VCaP (cell line): ENCODE data around the gene TARS2.

Experiments
- H3K27ac ChIP-seq: fragments of 450-650 bp; 2 replicates; pipeline ENCODE4 v1.5.1; 2017
- TF ChIP-seq, protein P1 (sequence below): fragments of 450-650 bp; conservative IDR thresholded peaks from 2 replicates; pipeline ENCODE4 v1.5.1; 2017; ENCODE audit warnings: mild to moderate bottlenecking, moderate library complexity

Gene TARS2

GRCh38 chr1:150486966-150487762 lies at the start of gene TARS2:
TARS2 (plus strand) TSS chr1:150487419; CDS start chr1:150487451, 32 bp downstream.
- H3K27ac ChIP-seq = peak within 1 kb of the TSS; percentile 78
- TF ChIP-seq, protein P1, sequence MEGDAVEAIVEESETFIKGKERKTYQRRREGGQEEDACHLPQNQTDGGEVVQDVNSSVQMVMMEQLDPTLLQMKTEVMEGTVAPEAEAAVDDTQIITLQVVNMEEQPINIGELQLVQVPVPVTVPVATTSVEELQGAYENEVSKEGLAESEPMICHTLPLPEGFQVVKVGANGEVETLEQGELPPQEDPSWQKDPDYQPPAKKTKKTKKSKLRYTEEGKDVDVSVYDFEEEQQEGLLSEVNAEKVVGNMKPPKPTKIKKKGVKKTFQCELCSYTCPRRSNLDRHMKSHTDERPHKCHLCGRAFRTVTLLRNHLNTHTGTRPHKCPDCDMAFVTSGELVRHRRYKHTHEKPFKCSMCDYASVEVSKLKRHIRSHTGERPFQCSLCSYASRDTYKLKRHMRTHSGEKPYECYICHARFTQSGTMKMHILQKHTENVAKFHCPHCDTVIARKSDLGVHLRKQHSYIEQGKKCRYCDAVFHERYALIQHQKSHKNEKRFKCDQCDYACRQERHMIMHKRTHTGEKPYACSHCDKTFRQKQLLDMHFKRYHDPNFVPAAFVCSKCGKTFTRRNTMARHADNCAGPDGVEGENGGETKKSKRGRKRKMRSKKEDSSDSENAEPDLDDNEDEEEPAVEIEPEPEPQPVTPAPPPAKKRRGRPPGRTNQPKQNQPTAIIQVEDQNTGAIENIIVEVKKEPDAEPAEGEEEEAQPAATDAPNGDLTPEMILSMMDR = no peak

GRCh38 chr1:150441121-150441520 lies 46.1 kb upstream of the TARS2 start:
- TF ChIP-seq, protein P1 = no peak
- no peak overlapping the region for H3K27ac ChIP-seq

DNA sequence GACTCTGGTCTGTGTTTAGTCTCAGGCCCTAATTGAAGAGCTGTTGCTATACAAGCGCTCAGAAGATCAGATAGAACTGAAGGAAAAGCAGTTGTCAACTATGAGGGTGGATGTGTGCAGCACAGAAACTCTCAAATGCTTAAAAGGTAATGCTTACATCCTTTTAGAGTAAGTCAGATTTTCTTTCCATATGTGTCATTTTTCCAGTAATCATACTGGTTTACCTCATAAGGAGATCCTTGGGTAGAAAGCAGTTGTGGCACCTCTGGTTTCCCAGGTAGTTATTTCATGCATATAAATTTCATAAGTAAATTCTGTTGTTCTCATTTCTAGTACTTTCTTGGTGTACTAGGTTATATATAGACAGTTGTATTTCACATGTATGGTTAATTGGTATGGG lies 43.0 kb upstream of the TARS2 start:
- TF ChIP-seq, protein P1 = no peak
- no peak overlapping the region for H3K27ac ChIP-seq

GRCh38 chr1:150456146-150456647 lies 31.0 kb upstream of the TARS2 start:
- TF ChIP-seq, protein P1 = no peak
- H3K27ac ChIP-seq = no peak overlapping the region

DNA sequence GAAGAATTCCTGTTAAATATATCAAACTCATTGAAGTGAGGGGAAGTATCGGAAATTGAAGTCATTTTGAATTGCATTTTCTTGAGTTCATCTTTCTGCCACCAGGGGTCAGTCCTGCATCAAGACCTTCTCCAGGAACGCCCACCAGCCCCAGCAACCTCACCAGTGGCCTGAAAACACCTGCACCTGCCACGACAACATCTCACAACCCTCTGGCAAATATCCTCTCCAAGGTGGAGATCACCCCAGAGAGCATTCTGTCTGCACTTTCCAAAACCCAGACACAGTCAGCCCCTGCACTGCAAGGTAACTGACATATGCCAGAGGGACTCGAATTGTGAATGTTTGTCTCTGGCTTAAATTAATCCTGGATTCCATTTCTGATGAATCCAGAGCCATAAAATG lies 22.8 kb upstream of the TARS2 start:
- H3K27ac ChIP-seq = no peak overlapping the region
- TF ChIP-seq, protein P1 = peak; percentile 88

GRCh38 chr1:150466964-150467363 lies 20.3 kb upstream of the TARS2 start:
- H3K27ac ChIP-seq = no peak overlapping the region

DNA sequence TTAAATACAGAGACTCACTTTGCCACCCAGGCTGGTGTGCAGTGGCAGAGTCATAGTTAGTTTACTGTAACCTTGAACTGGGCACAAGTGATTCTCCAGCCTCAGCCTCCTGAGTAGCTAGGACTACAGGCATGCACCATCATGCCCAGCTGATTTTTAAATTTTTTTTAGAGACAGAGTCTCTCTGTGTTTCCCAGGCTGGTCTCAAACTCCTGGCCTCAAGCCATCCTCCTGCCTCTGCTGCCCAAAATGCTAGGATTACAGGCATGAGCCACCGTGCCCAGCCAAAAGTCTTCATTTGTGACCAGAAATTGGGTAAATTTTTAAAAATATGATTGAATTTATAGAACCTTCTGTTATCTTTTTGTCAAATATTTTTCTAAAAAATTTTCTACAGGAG lies 17.9 kb upstream of the TARS2 start:
- TF ChIP-seq, protein P1 = no peak
- no peak overlapping the region for H3K27ac ChIP-seq

More at GRCh38 chr1:150466964-150467363, 20.3 kb upstream of the TARS2 start:
- TF ChIP-seq, protein P1 = no peak
